ENCODE results near the gene ETV6.

- no peak for TF ChIP-seq CTCF (conservative IDR thresholded peaks at IDR 0.05 in 1 of 2, IDR thresholded peaks at IDR 0.05 in 1 of 2; ENCODE audit: extremely low read depth in 1 of 2, insufficient read depth in 1 of 2, low read depth in 1 of 2, low read length in 2 of 2)
- TF ChIP-seq EZH2 (IDR thresholded peaks at IDR 0.05; ENCODE audit: borderline replicate concordance, low read length) = no peak
Observed at GRCh38 chr12:11741434-11742092, 92.1 kb downstream of the ETV6 start.

Measured in mammary epithelial cell (primary cell).